ENCODE data around the gene FOXL2.
"Not testable (repeated sequence)": the region's sequence is repeated elsewhere in the genome, so short reads cannot be mapped to it uniquely, and the experiment has no call there.

The FOXL2 gene

DNA sequence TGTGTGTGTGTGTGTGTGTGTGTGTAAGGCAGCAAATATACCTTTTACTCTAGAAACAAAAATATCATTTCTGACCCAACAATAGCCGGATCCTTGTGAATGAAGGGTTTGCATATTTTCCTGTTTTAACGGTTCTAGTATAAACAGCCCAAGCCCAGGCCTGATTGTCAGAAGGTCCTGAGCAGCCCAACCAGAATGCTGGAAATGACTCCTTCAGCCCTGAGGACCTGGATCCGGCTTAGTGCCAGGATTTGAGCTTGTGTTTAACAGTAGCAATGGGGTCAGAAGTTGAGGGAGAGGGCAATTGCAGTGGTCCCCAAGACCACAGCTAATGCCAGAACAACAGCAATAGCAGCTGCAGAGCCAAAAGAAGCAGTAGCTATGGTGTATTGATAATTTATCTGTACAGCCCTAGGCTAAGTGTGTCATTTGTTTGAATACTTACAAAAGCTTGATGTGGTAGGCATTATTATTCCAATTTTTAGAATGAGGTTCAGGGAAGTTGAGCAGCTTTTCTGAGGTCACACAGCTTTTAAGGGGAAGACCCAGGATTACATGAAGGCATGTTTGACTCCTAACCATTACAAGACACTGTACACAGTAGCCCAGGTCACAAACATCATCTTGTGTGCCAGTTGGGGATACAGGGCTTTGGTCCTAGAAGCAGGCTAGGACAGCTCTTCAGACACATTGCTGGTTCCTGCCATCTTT is 12.8 kb downstream of the FOXL2 start:
- no peak for DNase-seq (ENCODE audit: insufficient read length, low spot score)
- FAIRE-seq = no peak

DNA sequence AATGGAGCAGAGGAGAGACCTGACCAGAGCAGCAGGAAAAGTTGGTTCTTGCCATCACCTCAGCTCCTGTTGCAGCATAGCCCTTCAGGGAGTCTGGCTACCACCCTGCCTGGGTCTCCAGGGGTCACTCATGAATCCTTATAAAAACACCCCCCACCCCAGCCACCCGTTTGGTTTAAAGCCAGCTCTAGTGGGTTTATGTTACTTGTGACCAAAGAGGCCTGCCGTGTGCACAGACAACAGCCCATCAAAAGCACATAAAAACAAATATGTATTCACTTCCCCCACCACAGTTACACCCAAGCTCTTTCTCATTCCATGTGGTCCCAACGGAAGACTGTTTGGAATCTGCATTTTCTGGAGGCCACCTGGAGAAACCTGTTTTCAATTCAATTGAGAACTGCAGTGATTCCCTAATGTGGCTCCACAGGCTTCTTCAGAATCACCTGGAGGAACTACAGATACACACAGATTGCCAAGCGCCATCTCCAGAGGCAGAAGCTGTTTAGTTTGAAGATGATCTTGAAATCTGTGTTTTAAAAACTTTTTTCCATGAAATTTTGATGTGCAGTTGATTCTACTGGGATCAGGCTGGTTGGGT is 13.8 kb downstream of the FOXL2 start:
- DNase-seq (ENCODE audit: insufficient read length, low spot score) (no peak), FAIRE-seq (no peak)

DNA sequence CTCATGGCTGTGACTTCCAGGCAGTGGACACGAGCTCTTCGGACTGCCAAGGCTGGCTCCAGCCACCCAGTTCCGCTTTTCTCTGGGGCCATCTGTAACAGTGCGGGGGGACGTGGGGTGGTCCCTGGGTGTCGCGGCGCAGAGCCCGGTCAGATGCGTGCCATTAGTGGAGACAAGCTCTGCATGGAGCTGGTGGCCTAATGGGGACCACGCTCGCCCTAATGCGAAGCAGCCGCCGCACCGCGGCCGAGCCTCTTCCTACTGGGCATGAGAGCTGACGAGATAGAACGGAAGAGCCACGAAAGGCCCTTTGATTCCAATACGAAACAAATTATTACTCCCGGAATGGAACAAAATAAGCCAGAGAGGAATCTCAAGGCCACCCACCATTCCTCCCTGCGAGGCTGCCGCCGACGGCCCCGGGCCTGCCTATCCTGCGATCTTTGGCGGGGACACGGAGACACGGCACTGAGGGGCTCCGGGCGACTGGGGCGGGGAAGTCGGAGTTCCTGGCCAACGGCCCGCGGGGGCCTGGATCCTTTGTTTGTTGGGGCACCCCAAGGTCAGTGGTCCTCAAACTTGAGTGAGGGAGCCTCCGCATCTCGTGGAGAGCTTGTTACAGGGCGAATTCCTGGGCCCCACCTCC is 18.1 kb downstream of the FOXL2 start:
- no peak for FAIRE-seq

DNA sequence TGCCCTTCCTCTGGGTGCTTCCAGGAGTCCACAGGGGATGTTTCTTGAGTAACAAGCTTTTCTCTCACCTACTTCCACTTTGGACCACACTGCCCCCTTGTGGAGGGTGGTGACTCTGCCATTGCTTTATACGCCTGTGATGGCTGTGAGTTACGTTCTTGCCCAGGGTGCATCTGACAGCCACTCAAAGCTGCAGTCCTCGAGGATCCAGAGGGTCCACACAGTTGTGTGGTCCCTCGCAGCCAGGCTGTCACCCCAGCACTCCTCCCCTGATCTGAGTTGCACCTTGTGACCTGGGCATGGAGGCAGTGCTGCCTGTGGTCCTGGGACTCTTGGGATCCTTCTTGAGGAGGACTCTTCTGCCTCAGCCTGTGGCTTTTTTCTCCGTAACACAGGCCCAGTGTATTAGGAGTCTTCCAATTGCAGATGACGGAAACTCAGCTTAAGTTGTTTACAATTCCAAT is 23.4 kb downstream of the FOXL2 start:
- DNase-seq (ENCODE audit: insufficient read length, low spot score) (peak; percentile 75), FAIRE-seq (peak; percentile 83)

More for the DNA sequence above, 18.1 kb downstream of the FOXL2 start:
- no peak for DNase-seq (ENCODE audit: insufficient read length, low spot score)

DNA sequence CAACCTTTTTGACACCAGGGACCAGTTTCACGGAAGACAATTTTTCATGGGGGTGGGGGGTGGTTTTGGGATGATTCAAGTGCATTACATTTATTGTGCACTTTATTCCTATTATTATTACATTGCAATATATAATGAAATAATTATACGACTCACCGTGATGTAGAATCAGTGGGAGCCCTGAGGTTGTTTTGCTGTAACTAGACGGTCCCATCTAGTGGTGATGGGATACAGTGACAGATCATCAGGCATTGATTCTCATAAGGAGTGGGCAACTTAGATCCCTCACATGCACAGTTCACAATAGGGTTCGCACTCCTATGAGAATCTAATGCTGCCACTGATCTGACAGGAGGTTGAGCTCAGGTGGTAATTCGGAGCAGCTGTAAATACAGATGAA is 24.5 kb downstream of the FOXL2 start:
- not testable (repeated sequence) for FAIRE-seq; DNase-seq (ENCODE audit: insufficient read length, low spot score)

DNA sequence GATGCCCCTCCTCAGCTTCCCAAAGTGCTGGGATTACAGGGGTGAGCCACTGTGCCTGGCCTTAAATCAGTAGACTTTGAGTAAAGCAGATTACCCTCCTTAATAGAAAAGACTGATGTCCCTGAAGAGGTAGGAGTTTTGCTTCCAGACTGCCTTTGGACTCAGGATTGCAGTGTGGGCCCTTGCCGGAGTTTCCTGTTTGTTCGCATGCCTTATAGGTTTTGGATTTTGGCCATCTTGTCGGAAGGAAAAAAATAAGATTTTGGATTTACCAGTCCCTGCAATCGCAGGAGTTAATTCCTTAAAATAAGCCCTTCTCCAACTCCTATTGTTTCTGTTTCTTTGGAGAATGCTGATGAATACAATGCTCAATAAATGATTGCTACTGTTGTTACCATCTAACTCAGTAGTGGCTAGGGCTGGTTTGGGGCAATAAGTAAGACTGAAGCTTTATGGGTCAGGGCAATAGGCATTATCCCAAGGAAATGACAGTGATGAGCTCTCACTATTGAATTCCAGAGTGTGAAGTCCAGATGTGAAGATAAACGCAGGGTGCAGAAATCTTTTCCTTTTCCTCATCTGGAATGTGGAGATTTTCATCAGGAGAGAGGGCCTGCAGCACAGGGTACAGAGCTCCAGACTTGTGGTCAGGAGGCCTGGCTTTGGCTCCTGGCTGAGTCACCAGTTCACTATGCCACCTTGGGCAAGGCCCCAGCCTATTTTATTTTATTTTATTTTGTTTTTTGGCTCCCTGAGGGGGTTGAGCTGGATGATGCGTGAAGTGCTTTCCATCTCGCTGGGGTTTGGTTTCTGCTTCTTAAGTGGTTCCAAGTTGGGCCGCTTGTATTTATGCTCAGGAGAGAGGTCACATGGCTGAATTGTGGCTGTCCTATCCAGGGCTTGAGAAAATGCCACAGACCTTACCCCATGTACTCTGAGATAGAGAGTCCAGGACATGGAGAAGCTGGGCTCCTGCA is 25.3 kb downstream of the FOXL2 start:
- FAIRE-seq = no peak

DNA sequence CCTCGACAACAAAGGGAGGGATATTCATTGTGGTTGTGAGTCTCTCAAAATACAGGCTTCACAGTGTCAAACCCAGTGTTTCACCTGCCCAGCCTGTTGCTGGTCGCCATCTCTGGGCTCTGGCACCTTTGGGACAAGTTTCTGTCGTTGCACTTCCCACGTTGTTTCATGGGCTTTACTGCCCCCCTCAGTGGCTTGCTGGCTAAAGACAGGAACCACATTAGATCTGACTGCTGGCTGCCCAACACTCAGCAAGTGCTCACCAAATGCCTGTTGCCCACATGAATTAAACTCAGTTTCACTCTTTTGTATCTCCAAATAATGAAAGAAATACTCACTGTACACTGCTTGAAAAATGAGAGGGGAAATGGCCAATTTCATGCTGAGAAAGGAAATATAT is 27.6 kb downstream of the FOXL2 start:
- FAIRE-seq (no peak), DNase-seq (ENCODE audit: insufficient read length, low spot score) (no peak)

More for the DNA sequence above, 25.3 kb downstream of the FOXL2 start:
- DNase-seq (ENCODE audit: insufficient read length, low spot score) = no peak

DNA sequence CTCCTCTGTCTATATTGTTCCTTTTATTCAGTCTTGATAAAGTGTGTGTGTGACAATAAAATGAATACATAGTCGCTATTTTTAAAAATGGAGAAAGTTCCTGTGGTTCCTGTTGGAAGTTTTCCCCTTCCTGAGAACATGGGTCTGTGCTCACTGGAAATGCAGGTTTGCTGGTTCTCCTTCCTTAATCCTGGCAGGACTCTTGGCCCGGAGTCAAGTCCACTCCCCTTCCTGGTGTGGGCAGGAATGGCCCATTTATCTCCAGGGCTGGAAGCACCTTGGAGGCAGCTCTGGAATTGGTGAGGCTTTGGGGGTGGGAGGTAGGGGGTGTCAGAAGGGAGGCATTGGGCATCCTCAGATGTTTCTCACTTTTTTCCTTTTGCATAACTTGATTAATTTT is 30.1 kb downstream of the FOXL2 start:
- no peak for FAIRE-seq
- DNase-seq (ENCODE audit: insufficient read length, low spot score) = no peak

DNA sequence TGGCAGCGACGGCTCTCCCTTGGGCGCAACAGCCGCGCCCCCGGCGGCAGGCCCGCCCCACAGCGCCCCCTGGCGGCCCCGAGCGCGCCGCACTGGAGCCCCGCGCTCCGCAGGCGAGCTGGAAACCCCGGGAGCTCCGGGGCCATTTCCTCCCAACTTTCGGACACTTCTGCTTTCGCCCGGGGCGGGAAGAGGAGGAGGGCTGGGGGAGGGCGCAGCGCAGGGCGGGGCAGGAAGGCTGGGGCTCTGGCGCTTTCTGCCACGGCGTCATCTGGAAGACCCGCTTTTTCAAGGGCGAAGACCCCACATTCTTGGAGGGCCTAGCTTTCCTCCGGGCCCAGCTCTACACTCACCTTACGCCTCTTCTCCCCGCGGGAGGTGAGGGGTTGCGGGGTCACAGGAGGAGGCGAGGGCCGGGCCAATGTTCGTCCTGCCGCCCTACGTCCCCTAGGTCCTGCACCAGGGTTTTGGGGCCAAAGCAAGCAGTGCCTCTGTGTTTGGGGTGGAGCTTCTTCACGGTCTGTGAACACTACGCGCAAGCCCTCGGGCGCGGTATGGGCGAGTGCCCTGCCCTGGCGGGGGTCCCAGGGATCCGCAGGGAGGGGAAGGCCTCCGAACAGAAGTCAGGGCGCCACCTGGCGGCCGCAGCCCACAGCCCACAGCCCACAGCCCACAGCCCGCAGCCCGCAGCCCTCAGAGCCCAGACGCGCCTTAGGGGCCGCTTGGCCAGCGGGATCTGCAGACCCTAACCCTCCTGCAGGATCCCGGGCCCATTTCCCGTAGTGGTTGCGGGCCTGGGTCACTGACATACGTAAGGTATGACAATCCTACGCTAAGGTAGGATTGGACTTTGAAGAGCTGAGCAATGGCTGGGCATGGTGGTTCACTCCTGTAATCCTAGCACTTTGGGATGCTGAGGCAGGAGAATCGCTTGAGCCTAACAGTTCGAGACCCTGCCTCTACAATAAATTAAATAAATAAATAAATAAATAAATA is 31.1 kb downstream of the FOXL2 start:
- FAIRE-seq (peak; percentile 53), DNase-seq (ENCODE audit: insufficient read length, low spot score) (peak; percentile 87)

DNA sequence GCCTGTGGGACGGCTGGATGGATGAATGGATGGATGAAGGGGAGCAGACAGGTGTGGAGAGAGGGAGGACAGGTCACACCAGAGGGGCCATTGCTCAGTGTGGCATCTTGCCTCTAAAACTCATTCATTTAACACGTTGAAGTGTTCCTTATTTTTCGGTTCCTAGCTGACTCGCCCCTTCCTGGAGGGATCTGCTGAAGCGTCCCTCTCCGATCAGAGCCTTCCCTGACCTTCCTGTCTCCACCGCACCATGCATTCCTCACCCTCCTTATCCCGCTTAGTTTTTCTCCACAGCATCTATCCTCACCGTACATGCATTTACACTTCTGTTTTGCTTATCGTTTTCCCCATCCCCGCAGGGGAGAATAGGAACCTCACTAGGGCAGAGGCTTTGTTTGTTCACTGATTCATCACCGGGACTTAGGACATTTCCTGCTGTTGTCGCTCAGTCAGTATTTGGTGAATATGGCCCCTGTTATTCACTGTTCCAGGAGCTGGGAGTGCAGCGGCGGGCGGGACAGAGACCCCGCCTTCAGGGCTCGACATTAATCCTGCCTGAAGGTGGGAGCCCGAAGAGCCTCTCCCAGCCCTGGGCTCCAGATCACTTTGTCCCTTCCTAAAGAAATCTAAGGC is 32.0 kb downstream of the FOXL2 start:
- FAIRE-seq = no peak
- no peak for DNase-seq (ENCODE audit: insufficient read length, low spot score)

DNA sequence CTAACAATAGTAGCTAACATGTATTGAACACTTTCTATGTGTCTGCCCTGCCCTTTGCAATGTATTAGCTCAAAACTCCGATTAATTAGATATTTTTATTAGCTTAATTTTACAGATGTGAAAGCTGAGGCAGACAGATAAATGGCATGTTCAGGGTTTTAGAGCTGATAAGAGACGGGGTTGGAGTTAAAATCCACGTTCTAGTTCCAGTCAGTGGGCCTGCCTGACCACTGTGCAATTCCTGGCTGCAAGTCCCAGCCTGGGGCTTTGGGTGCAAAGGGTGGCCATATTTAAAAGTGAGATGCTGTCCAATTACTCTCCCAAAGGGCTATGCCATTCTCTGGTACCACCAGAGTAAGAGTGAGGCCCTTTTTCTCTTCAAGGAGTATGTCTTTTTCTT is 33.2 kb downstream of the FOXL2 start:
- no peak for FAIRE-seq
- no peak for DNase-seq (ENCODE audit: insufficient read length, low spot score)

DNA sequence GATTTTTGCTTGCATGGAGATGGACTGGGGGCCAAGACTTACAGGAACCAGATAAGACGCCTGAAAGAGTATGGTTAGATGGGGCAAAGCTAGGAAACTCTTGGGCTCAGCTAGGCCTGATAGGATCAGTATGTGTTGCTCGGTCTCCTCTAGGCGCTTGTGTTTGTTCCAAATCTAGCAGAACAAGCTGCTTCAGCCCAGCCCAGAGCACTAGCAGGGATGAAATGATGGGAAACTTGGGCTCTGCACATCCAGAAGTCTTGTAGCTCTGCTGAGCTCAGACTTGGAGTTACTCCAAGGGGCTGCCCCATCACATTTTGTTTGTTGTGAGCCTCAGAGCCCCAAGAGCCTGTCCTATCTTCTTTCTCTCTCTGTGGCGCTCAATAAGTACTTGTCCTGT is 34.7 kb downstream of the FOXL2 start:
- DNase-seq (ENCODE audit: insufficient read length, low spot score) (no peak), FAIRE-seq (no peak)

DNA sequence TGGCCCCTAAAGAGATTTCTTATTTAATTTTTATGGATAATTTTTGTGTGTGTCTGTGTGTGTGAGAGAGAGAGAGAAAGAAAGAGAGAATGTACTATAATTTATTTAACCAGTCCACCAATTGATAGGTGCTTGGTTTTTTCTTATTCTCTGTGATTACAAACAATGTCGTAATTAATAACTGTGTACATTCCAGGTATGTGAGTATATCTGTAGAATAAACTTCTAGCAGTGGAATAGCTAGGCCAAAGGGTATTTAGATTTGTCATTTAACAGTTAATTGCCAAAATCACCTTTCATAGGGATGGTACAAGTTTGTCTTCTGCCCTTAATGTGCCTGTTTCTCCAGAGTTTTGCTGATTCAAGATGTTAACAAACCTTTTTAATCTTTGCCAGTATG is 35.3 kb downstream of the FOXL2 start:
- FAIRE-seq (no peak), DNase-seq (ENCODE audit: insufficient read length, low spot score) (no peak)

DNA sequence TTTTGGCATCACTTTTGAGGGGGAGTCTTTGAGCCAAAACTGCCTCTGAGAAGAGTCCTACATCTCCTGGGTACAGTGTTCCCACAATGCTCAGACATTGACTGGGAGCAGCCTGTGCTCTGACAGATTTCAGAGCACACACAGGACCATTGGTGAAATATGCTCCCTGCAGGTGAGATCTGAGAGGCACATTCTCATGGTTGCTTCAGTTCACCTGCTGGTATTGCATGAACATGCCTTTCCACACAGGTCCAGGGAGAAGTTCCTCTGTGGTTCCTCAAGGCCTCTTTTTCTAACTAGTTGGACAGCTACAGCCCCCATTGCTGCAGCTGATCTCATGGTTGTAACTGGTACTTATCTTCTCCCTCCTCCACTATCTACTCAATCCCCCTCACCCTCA is 37.0 kb downstream of the FOXL2 start:
- DNase-seq (ENCODE audit: insufficient read length, low spot score) (no peak), FAIRE-seq (no peak)

DNA sequence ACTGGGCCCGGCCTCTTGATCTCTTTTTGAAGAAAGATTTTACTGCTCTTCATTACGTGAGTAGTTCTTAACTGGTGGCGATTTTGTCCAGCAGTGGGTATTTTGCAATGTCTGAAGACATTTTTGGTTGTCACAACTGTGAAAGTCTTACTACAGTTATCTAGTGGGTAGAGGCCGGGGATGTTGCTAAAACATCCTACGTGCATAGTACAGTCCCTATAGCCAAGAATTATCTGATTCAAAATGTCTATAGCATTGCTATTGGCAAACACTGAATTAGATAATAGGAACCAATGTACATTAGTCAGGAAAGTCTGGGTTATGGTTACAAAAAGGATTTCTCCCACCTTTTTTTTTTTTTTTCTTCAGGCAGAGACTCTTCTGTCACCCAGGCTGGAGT is 38.1 kb downstream of the FOXL2 start:
- no peak for FAIRE-seq
- no peak for DNase-seq (ENCODE audit: insufficient read length, low spot score)

DNA sequence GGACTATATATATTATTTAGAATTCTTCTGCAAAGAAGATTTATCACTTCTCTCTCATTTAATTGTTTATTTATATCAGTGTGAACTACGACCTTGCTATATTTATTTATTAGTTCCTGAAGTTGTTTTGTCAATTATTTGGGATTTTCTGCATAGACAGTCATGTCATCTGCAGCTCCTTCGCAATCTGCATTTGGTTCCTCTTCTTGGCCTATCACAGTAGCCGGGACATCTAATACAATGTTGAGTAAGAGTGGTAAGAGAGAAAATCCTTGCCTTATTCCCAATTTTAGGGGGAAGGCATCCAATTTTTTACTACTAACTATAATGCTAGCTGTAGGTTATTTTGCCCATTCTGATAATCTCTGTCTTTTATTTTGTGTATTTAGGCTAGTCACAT is 39.4 kb downstream of the FOXL2 start:
- FAIRE-seq = no peak
- no peak for DNase-seq (ENCODE audit: insufficient read length, low spot score)

DNA sequence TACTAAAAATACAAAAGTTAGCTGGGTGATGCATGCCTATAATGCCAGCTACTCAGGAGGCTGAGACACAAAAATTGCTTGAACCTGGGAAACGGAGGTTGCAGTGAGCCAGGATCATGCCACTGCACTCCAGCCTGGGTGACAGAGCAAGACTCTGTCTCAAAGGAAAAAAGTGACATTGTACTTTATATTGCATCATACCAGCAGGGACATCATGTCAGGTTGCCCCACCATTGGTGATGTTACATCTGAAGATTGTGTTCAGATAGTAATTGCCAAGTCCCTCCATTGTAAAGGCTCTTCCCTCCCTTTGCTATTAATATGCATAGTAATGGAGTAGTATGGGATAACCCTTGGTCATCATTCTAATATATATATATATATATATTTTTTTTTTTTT is 44.8 kb downstream of the FOXL2 start:
- no peak for DNase-seq (ENCODE audit: insufficient read length, low spot score)
- no peak for FAIRE-seq

DNA sequence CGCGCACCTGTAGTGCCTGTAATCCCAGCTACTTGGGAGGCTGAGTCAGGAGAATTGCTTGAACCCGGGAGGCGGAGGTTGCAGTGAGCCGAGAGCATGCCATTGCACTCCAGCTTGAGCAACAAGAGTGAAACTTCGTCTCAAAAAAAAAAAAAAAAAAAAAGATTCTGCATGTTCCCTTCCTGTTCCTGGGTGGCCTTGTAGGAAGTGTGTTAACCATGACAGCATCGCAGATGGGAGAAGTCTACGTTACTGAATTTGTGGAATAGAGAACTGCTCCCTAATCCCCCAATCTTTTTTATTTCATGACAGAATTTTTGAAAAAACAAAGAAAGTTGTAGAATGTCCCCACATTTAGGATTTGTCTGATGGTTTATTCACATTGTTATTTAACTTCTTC is 45.4 kb downstream of the FOXL2 start:
- FAIRE-seq = no peak
- DNase-seq (ENCODE audit: insufficient read length, low spot score) = no peak

DNA sequence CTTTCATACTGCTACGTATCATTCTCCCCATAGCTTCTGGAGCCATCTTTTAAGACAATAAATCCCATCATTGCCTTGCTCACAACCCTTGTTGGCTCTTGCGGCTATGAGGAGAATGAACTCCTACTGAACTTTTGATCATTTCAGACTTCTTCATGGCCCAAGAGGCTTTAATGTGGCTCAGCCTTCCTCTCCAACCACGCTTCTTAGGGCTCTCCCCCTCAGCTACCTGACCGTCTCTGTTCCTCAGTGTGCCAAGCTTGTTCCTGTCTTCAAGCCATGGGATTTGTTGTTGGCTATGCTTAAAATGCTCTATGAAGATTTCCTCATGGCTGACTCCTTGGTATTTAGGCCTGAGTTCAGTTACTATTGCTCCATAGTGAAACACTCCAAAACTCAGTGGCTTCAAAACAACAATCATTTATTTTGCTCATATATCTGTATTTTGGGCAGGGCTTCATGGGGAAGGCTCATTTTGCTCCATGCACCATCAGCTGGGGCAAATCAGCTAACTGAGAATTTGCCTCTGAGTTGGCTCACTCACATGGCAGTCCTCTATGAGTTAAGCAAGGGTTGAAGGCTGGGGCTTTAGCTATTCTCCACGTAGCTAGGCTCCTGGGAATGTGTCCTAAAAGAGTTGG is 47.5 kb downstream of the FOXL2 start:
- DNase-seq (ENCODE audit: insufficient read length, low spot score) (no peak), FAIRE-seq (no peak)
